DND-41 (cell line): ENCODE results near the gene LDLRAP1.

Source experiments
- ATAC-seq: fragments of 200-7000 bp; cut with Tn5 transposase; 3 replicates; pipeline ENCODE4 v1.9.1; 2021; ENCODE audit warnings: low read depth; ENCODE audit not compliant: insufficient read depth
- DNase-seq: peaks from one replicate; pipeline ENCODE4 v3.0.0-alpha.2; 2020
- H2AFZ ChIP-seq: 2 replicates; pipeline ENCODE4 v1.6.0; 2012; ENCODE audit warnings: low read depth, low read length
- H3K27ac ChIP-seq: 2 replicates; pipeline ENCODE4 v1.5.1; 2012; ENCODE audit warnings: low read length, inconsistent platforms
- H3K27me3 ChIP-seq: fragments of 200-600 bp; sonication (generic); 2 replicates; pipeline ENCODE4 v1.6.0; 2012; ENCODE audit warnings: low read length, mild to moderate bottlenecking, inconsistent platforms; ENCODE audit not compliant: insufficient read depth, poor library complexity
- H3K36me3 ChIP-seq: 2 replicates; pipeline ENCODE4 v1.5.1; 2012; ENCODE audit warnings: low read length, inconsistent platforms; ENCODE audit not compliant: insufficient read depth
- H3K4me1 ChIP-seq: 2 replicates; pipeline ENCODE4 v1.5.1; 2012; ENCODE audit warnings: mild to moderate bottlenecking, low read length; ENCODE audit not compliant: insufficient read depth
- H3K4me2 ChIP-seq: 2 replicates; pipeline ENCODE4 v1.6.0; 2012; ENCODE audit warnings: mild to moderate bottlenecking, moderate library complexity, low read length, inconsistent platforms; ENCODE audit not compliant: insufficient read depth
- H3K4me3 ChIP-seq, 2 experiments: fragments of 200-600 bp in 1 of 2; shearing (Covaris generic) in 1 of 2; 2 replicates each; pipeline ENCODE4 v1.5.1; 2012 to 2016; ENCODE audit warnings: inconsistent platforms in 2 of 2, low read length in 2 of 2, mild to moderate bottlenecking in 2 of 2, low read depth in 1 of 2, moderate library complexity in 1 of 2
- H3K79me2 ChIP-seq: 2 replicates; pipeline ENCODE4 v1.6.0; 2012; ENCODE audit warnings: low read length, inconsistent platforms; ENCODE audit not compliant: insufficient read depth
- H3K9ac ChIP-seq: 2 replicates; pipeline ENCODE4 v1.6.0; 2012; ENCODE audit warnings: low read depth, mild to moderate bottlenecking, inconsistent platforms, low read length, moderate library complexity
- H3K9me3 ChIP-seq: 2 replicates; pipeline ENCODE4 v1.5.1; 2012; ENCODE audit warnings: low read length, moderate library complexity, mild to moderate bottlenecking, inconsistent platforms; ENCODE audit not compliant: insufficient read depth, severe bottlenecking
- H4K20me1 ChIP-seq: 2 replicates; pipeline ENCODE4 v1.6.0; 2012; ENCODE audit warnings: low read length; ENCODE audit not compliant: insufficient read depth
- CTCF ChIP-seq: IDR thresholded peaks from 2 replicates; pipeline ENCODE4 v1.5.1; 2012; ENCODE audit warnings: borderline replicate concordance, low read length, moderate library complexity, mild to moderate bottlenecking; ENCODE audit not compliant: poor library complexity, severe bottlenecking; ENCODE audit errors: extremely low read depth
- EZH2 ChIP-seq: IDR thresholded peaks from 3 replicates; pipeline ENCODE4 v1.6.1; 2012; ENCODE audit warnings: borderline replicate concordance, low read depth, mild to moderate bottlenecking, moderate library complexity, low read length, inconsistent platforms; ENCODE audit not compliant: severe bottlenecking

The LDLRAP1 gene

GRCh38 chr1:25541889-25542658 is 1.3 kb upstream of the LDLRAP1 start:
- DNase-seq (no peak), ATAC-seq (no peak)
- no peak overlapping the region for H3K4me2 ChIP-seq
- no peak overlapping the region for H3K27ac ChIP-seq
- no peak overlapping the region for H2AFZ ChIP-seq
- H3K36me3 ChIP-seq: no peaks in the 10 kb centered on the region
- H3K9ac ChIP-seq: no peak overlapping the region
- TF ChIP-seq CTCF: no peak
- TF ChIP-seq EZH2: no peak
- no peaks in the 10 kb centered on the region for H3K4me1 ChIP-seq
- no peaks in the 10 kb centered on the region for H3K9me3 ChIP-seq
- no peak overlapping the region for H3K4me3 ChIP-seq
- peaks cover 8% of the 10 kb centered on the region for H3K27me3 ChIP-seq
- no peaks in the 10 kb centered on the region for H3K79me2 ChIP-seq
- H4K20me1 ChIP-seq: peaks cover 5% of the 10 kb centered on the region; the same call in 1 of the 2 replicates

GRCh38 chr1:25543005-25543424 is 391 bp upstream of the LDLRAP1 start:
- H3K27me3 ChIP-seq: peaks cover 8% of the 10 kb centered on the region
- H4K20me1 ChIP-seq: peaks cover 5% of the 10 kb centered on the region; the same call in 1 of the 2 replicates
- no peaks in the 10 kb centered on the region for H3K79me2 ChIP-seq
- H3K4me3 ChIP-seq: no peak overlapping the region
- no peak for TF ChIP-seq EZH2
- no peak for TF ChIP-seq CTCF
- ATAC-seq (no peak), DNase-seq (no peak)
- no peak overlapping the region for H3K9ac ChIP-seq
- no peaks in the 10 kb centered on the region for H3K9me3 ChIP-seq
- H3K4me2 ChIP-seq: no peak overlapping the region
- no peaks in the 10 kb centered on the region for H3K4me1 ChIP-seq
- no peak overlapping the region for H2AFZ ChIP-seq
- no peak overlapping the region for H3K27ac ChIP-seq
- H3K36me3 ChIP-seq: no peaks in the 10 kb centered on the region

- no peak overlapping the region for H3K9ac ChIP-seq
- H3K4me1 ChIP-seq: no peaks in the 10 kb centered on the region
- DNase-seq: no peak
- H3K9me3 ChIP-seq: no peaks in the 10 kb centered on the region
- H3K4me2 ChIP-seq: no peak overlapping the region
- ATAC-seq: no peak
- H3K27me3 ChIP-seq: peaks cover 3% of the 10 kb centered on the region
- no peaks in the 10 kb centered on the region for H3K79me2 ChIP-seq
- H3K36me3 ChIP-seq: no peaks in the 10 kb centered on the region
- H3K4me3 ChIP-seq: no peak overlapping the region
- H3K27ac ChIP-seq: no peak overlapping the region
- H2AFZ ChIP-seq: no peak overlapping the region
- no peak for TF ChIP-seq EZH2
- no peak for TF ChIP-seq CTCF
- peaks cover 5% of the 10 kb centered on the region; the same call in 1 of the 2 replicates for H4K20me1 ChIP-seq
Observed at GRCh38 chr1:25544243-25544764, 898 bp downstream of the LDLRAP1 start.
